Cardiac muscle cell (in vitro differentiated cells and primary cell): Measurements from ENCODE around the gene MKX. TPM values are rescaled to one million over a fixed set of nuclear protein-coding genes. Genes with fewer than 3 reads are reported as not detected.

ENCODE experiments used
- DNase-seq, 2 donors: peaks; one replicate each; pipeline versions ENCODE4 v3.0.0 to v3.0.0-alpha.2; 2010 to 2017; ENCODE audit warnings: low read depth in 1 of 2, low spot score in 1 of 2
- H3K27ac ChIP-seq: fragments of 200-600 bp; sonication (generic); 2 replicates; pipeline ENCODE4 v1.5.1; 2016
- H3K27me3 ChIP-seq: fragments of 200-600 bp; sonication (generic); 2 replicates; pipeline ENCODE4 v1.6.0; 2016; ENCODE audit warnings: control low read depth
- H3K36me3 ChIP-seq: fragments of 200-600 bp; sonication (generic); 2 replicates; pipeline ENCODE4 v1.5.1; 2016; ENCODE audit warnings: control low read depth
- H3K4me1 ChIP-seq: fragments of 200-600 bp; sonication (generic); 2 replicates; pipeline ENCODE4 v1.8.1; 2017; ENCODE audit warnings: low read depth, mild to moderate bottlenecking, mixed run types
- H3K4me3 ChIP-seq: fragments of 200-600 bp; sonication (generic); 2 replicates; pipeline ENCODE4 v1.5.1; 2016; ENCODE audit warnings: mild to moderate bottlenecking
- H3K9me3 ChIP-seq: fragments of 200-600 bp; sonication (generic); 2 replicates; pipeline ENCODE4 v1.5.1; 2017; ENCODE audit warnings: low read depth, mild to moderate bottlenecking, control low read depth
- polyA plus RNA-seq: library from polyadenylated mRNA; unstranded; fragments of >200 nt; fragmentation: Nextera tagmentation; extraction: Ambion mirVana; gene quantifications from 2 replicates; pipeline ENCODE4 v1.2.1, GENCODE V29; 2016
- total RNA-seq: library from RNA; depleted of rRNA; stranded (reverse); fragments of >200 nt; gene quantifications from 2 replicates; pipeline ENCODE4 v1.2.3, GENCODE V29; 2016
- TF ChIP-seq, protein P1 (sequence below): IDR thresholded peaks from 2 replicates; pipeline ENCODE4 v1.5.1; 2012; ENCODE audit warnings: low read depth, mild to moderate bottlenecking, low read length

MKX gene
- total and polyA plus RNA-seq, 2 experiments from 2014 or later, result 0.39 TPM; not detected in 1

GRCh38 chr10:27692663-27693062, 53.0 kb downstream of the MKX start:
- H3K27me3 ChIP-seq, result no peaks in the 10 kb centered on the region
- H3K36me3 ChIP-seq, result no peaks in the 10 kb centered on the region
- no peak overlapping the region for H3K4me3 ChIP-seq
- TF ChIP-seq, protein P1, sequence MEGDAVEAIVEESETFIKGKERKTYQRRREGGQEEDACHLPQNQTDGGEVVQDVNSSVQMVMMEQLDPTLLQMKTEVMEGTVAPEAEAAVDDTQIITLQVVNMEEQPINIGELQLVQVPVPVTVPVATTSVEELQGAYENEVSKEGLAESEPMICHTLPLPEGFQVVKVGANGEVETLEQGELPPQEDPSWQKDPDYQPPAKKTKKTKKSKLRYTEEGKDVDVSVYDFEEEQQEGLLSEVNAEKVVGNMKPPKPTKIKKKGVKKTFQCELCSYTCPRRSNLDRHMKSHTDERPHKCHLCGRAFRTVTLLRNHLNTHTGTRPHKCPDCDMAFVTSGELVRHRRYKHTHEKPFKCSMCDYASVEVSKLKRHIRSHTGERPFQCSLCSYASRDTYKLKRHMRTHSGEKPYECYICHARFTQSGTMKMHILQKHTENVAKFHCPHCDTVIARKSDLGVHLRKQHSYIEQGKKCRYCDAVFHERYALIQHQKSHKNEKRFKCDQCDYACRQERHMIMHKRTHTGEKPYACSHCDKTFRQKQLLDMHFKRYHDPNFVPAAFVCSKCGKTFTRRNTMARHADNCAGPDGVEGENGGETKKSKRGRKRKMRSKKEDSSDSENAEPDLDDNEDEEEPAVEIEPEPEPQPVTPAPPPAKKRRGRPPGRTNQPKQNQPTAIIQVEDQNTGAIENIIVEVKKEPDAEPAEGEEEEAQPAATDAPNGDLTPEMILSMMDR, result no peak
- no peaks in the 10 kb centered on the region for H3K4me1 ChIP-seq
- no peak overlapping the region for H3K27ac ChIP-seq
- H3K9me3 ChIP-seq, result no peaks in the 10 kb centered on the region
- DNase-seq, result no peak

GRCh38 chr10:27688991-27689390, 56.6 kb downstream of the MKX start:
- H3K27me3 ChIP-seq, result no peaks in the 10 kb centered on the region
- TF ChIP-seq, protein P1, result no peak
- no peak overlapping the region for H3K27ac ChIP-seq
- DNase-seq, result no peak
- no peaks in the 10 kb centered on the region for H3K36me3 ChIP-seq
- no peaks in the 10 kb centered on the region for H3K4me1 ChIP-seq
- no peak overlapping the region for H3K4me3 ChIP-seq
- H3K9me3 ChIP-seq, result no peaks in the 10 kb centered on the region

DNA sequence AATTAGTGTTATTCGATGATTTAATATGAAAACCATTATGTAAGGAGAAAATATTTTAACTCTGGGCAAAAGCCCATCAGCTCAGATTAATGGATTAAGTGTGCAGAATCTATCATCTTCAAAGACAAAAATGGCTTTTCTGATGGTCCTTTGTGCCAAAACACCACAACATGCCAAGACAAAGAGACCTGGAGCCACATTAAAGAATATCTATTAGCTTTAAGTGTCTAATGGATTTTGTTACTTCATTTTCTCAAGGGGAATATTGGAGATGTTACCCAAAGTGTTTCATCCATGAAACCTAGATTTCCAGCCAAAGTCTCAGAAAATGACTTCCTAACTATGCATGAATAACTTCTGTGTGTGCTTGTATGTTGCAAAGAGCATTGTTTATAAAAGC, 57.3 kb downstream of the MKX start:
- H3K36me3 ChIP-seq, result no peaks in the 10 kb centered on the region
- no peaks in the 10 kb centered on the region for H3K27me3 ChIP-seq
- TF ChIP-seq, protein P1, result no peak
- H3K27ac ChIP-seq, result no peak overlapping the region
- no peak overlapping the region for H3K4me3 ChIP-seq
- no peak for DNase-seq
- no peaks in the 10 kb centered on the region for H3K9me3 ChIP-seq
- H3K4me1 ChIP-seq, result no peaks in the 10 kb centered on the region

GRCh38 chr10:27687743-27688142, 57.9 kb downstream of the MKX start:
- no peaks in the 10 kb centered on the region for H3K27me3 ChIP-seq
- H3K4me3 ChIP-seq, result no peak overlapping the region
- no peak for DNase-seq
- H3K9me3 ChIP-seq, result no peaks in the 10 kb centered on the region
- no peaks in the 10 kb centered on the region for H3K4me1 ChIP-seq
- TF ChIP-seq, protein P1, result no peak
- H3K27ac ChIP-seq, result no peak overlapping the region
- H3K36me3 ChIP-seq, result no peaks in the 10 kb centered on the region

- no peaks in the 10 kb centered on the region for H3K4me1 ChIP-seq
- no peaks in the 10 kb centered on the region for H3K36me3 ChIP-seq
- DNase-seq, result no peak
- no peaks in the 10 kb centered on the region for H3K9me3 ChIP-seq
- H3K4me3 ChIP-seq, result no peak overlapping the region
- TF ChIP-seq, protein P1, result no peak
- H3K27me3 ChIP-seq, result no peaks in the 10 kb centered on the region
- no peak overlapping the region for H3K27ac ChIP-seq
Observed at GRCh38 chr10:27687326-27687725, 58.3 kb downstream of the MKX start.

DNA sequence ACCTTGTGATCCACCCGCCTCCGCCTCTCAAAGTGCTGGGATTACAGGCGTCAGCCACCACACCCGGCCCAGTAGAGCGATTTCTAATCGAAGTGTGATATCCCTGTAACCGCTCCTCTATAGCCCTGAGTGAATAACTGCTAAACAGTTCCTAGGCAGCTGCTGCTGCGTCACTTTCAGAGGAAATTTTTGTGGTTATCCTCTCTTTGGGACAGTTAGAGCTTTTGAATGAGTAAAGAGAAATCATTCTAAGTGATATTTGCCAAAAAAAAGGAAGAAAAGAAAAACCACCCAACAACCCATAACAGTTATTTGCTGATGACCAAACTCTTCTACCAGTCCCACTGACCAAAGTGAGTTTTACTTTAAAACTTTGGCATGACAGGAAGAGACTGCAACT, 59.9 kb downstream of the MKX start:
- no peaks in the 10 kb centered on the region for H3K36me3 ChIP-seq
- no peak overlapping the region for H3K27ac ChIP-seq
- peaks cover 8% of the 10 kb centered on the region for H3K4me1 ChIP-seq
- H3K27me3 ChIP-seq, result no peaks in the 10 kb centered on the region
- DNase-seq, result no peak
- TF ChIP-seq, protein P1, result no peak
- no peak overlapping the region for H3K4me3 ChIP-seq
- H3K9me3 ChIP-seq, result no peaks in the 10 kb centered on the region
